HG03457 (cell line): ENCODE measurements around the gene ADARB1.

ENCODE experiments used
- ATAC-seq: cut with Tn5 transposase; IDR thresholded peaks from one replicate; pipeline ENCODE4 v1.9.1; 2021; ENCODE audit warnings: moderate number of reproducible peaks; ENCODE audit not compliant: unreplicated experiment

The ADARB1 gene

GRCh38 chr21:45146801-45147200 is 72.4 kb downstream of the ADARB1 start:
- ATAC-seq: no peak

GRCh38 chr21:45147473-45148315 is 73.3 kb downstream of the ADARB1 start:
- ATAC-seq: no peak

- no peak for ATAC-seq
Observed at GRCh38 chr21:45148316-45148990, 74.1 kb downstream of the ADARB1 start.

- ATAC-seq: no peak
Observed at GRCh38 chr21:45149021-45149420, 74.6 kb downstream of the ADARB1 start.

- ATAC-seq: no peak
Observed at GRCh38 chr21:45150638-45151131, 76.3 kb downstream of the ADARB1 start.

- ATAC-seq: no peak
Observed at GRCh38 chr21:45151445-45152160, 77.2 kb downstream of the ADARB1 start.

- no peak for ATAC-seq
Observed at GRCh38 chr21:45152265-45152746, 77.9 kb downstream of the ADARB1 start.

GRCh38 chr21:45153358-45154318 is 79.3 kb downstream of the ADARB1 start:
- ATAC-seq: no peak

- no peak for ATAC-seq
Observed at GRCh38 chr21:45154511-45155508, 80.4 kb downstream of the ADARB1 start.

- ATAC-seq: no peak
Observed at GRCh38 chr21:45155910-45156309, 81.5 kb downstream of the ADARB1 start.

- no peak for ATAC-seq
Observed at GRCh38 chr21:45156459-45156858, 82.1 kb downstream of the ADARB1 start.

GRCh38 chr21:45157932-45158331 is 83.6 kb downstream of the ADARB1 start:
- ATAC-seq: no peak

- ATAC-seq: no peak
Observed at GRCh38 chr21:45158491-45159423, 84.4 kb downstream of the ADARB1 start.

- no peak for ATAC-seq
Observed at GRCh38 chr21:45160198-45160597, 85.8 kb downstream of the ADARB1 start.

GRCh38 chr21:45161038-45161945 is 86.9 kb downstream of the ADARB1 start:
- ATAC-seq: no peak

GRCh38 chr21:45162115-45162514 is 87.7 kb downstream of the ADARB1 start:
- no peak for ATAC-seq

GRCh38 chr21:45162809-45163208 is 88.4 kb downstream of the ADARB1 start:
- no peak for ATAC-seq
